ENCODE results near the gene STOML1.

DNA sequence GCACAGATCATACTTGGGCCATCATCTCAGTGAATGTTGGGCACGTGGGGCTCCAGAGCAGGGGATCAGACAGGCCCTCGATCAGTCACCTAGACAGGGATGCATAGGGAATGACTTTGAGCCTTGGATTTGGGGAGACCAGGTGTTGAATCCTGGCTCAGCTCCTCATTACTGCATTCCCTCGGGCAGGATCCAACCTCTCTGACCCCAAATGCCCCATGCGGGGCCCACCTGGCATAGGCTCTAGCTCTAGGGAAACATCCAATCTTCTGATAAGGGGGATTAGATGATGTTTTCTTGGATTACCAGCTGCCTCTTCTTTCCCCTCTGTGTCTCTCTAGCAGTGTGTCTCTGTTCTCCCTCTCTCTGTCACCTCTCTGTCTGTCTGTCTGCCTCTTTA, 43.1 kb downstream of the STOML1 start:
- TF ChIP-seq, protein P1, sequence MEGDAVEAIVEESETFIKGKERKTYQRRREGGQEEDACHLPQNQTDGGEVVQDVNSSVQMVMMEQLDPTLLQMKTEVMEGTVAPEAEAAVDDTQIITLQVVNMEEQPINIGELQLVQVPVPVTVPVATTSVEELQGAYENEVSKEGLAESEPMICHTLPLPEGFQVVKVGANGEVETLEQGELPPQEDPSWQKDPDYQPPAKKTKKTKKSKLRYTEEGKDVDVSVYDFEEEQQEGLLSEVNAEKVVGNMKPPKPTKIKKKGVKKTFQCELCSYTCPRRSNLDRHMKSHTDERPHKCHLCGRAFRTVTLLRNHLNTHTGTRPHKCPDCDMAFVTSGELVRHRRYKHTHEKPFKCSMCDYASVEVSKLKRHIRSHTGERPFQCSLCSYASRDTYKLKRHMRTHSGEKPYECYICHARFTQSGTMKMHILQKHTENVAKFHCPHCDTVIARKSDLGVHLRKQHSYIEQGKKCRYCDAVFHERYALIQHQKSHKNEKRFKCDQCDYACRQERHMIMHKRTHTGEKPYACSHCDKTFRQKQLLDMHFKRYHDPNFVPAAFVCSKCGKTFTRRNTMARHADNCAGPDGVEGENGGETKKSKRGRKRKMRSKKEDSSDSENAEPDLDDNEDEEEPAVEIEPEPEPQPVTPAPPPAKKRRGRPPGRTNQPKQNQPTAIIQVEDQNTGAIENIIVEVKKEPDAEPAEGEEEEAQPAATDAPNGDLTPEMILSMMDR (conservative IDR thresholded peaks at IDR 0.05; ENCODE audit: low read length): no peak
- no peak for TF ChIP-seq EZH2phosphoT487 (IDR thresholded peaks at IDR 0.05; ENCODE audit: borderline replicate concordance)
